ENCODE results near the gene CACNA2D1.

CACNA2D1 gene

DNA sequence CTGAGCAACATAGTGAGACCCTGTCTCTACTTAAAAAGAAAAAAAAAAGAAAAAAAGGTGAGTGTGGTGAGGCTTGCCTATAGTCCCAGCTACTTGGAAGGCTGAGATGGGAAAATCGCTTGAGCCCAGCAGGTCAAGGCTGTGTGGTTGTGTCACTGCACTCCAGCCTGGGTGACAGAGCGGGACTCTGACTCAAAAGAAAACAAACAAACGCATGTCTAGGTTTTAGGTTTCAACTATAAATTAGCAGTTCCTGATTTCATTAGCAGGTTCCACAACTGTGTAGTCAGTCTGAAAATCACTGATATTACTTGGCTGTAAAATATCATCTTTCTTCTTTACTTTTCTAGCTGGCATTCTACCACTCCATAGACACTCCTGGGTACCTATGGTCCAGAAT is 518.0 kb downstream of the CACNA2D1 start:
- no peak overlapping the region for H2BK120ac ChIP-seq (ENCODE audit: low read depth, low read length)
- H3K4me2 ChIP-seq (ENCODE audit: low read length, poor library complexity, severe bottlenecking), result no peak overlapping the region
- no peak overlapping the region for H3K27ac ChIP-seq (ENCODE audit: low read length, poor library complexity, severe bottlenecking)
- no peak overlapping the region for H4K91ac ChIP-seq (ENCODE audit: low read length)
- H3K27me3 ChIP-seq (ENCODE audit: control insufficient read depth in 1 of 2, insufficient read depth in 1 of 2, low read length in 2 of 2), result no peaks in the 10 kb centered on the region
- H3K4ac ChIP-seq (ENCODE audit: low read depth in 1 of 2, low read length in 2 of 2), result no peak overlapping the region
- no peaks in the 10 kb centered on the region for H3K9me3 ChIP-seq (ENCODE audit: control insufficient read depth, low read length)
- H2BK15ac ChIP-seq (ENCODE audit: low read depth, poor library complexity, severe bottlenecking), result no peak overlapping the region
- H3K23ac ChIP-seq (ENCODE audit: low read length in 2 of 2), result no peak overlapping the region
- H4K8ac ChIP-seq (ENCODE audit: low read length), result no peak overlapping the region
- no peaks in the 10 kb centered on the region for H3K79me1 ChIP-seq (replicated peaks; ENCODE audit: low read length, poor library complexity, severe bottlenecking)
- no peak overlapping the region for H3K9ac ChIP-seq (ENCODE audit: low read length)
- no peak overlapping the region for H3K18ac ChIP-seq (ENCODE audit: low read depth in 1 of 2, low read length in 2 of 2)
- H2AK5ac ChIP-seq (ENCODE audit: low read length, severe bottlenecking), result no peak overlapping the region
- no peaks in the 10 kb centered on the region for H3K36me3 ChIP-seq (ENCODE audit: control insufficient read depth in 1 of 2, insufficient read depth in 2 of 2, low read depth in 1 of 2, low read length in 2 of 2)
- H2AFZ ChIP-seq (ENCODE audit: low read depth, low read length), result no peak overlapping the region
- no peak overlapping the region for H2BK5ac ChIP-seq (ENCODE audit: low read depth, low read length, poor library complexity, severe bottlenecking)
- no peak overlapping the region for H3K4me3 ChIP-seq (ENCODE audit: insufficient read depth in 1 of 2, low read depth in 1 of 2, low read length in 2 of 2)
- H3K4me1 ChIP-seq (ENCODE audit: control insufficient read depth, insufficient read depth, low read depth, low read length), result no peaks in the 10 kb centered on the region
- H3K14ac ChIP-seq (ENCODE audit: low read length in 2 of 2), result no peak overlapping the region
- DNase-seq, result no peak
- WGBS, result 91% methylated on average over 1 of the region's 3 CpGs
- H2BK12ac ChIP-seq (ENCODE audit: low read length in 2 of 2), result no peak overlapping the region

DNA sequence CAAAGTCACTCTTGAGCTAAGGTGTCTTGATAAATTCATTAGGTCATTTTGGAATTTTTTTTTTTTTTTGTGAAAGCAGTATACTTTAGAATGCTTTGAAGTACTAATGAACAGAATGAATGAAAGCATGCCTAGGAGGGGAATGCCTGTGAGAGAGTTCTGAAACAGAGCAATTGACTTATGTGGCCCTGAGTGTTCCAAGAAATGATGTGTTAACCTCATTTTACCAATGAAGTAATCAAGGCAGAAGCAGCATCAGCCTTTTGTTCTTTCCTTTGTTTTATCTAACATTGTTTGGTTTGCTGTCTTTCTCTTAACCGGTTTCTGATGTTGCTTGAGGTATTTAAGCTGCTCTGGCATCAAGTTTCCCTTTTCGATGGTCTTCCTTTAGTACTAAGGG is 519.1 kb downstream of the CACNA2D1 start:
- 91% methylated on average over 2 of the region's 2 CpGs for WGBS
- Histone ChIP-seq H4K91ac (ENCODE audit: low read length) (no peak overlapping the region), H3K27ac (ENCODE audit: low read length, poor library complexity, severe bottlenecking) (no peak overlapping the region)

DNA sequence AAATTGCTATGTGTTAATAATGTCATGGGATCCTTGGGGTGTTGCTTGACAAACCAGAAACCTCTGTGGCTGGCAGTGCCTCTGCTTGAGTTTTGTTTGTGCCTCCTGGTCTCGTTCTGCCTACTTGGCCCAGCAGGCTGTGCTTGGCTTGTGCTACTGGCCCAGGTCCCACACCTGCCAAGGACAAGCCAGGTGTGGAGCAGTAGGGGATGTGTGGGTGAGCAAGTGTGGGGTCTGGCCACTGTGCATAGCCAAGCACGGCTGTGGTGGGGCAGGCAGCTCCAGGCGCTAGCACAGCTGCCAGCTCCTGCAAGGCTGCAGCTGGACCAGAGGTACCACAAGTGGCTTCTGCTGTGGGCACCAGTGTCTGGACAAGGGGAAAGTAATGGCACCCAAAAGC is 524.1 kb downstream of the CACNA2D1 start:
- H2BK15ac ChIP-seq (ENCODE audit: low read depth, poor library complexity, severe bottlenecking), result no peak overlapping the region

More for the DNA sequence above, 519.1 kb downstream of the CACNA2D1 start:
- no peak overlapping the region for H2BK120ac ChIP-seq (ENCODE audit: low read depth, low read length)
- H3K14ac ChIP-seq (ENCODE audit: low read length in 2 of 2), result no peak overlapping the region
- H2AFZ ChIP-seq (ENCODE audit: low read depth, low read length), result no peak overlapping the region
- no peaks in the 10 kb centered on the region for H3K79me1 ChIP-seq (replicated peaks; ENCODE audit: low read length, poor library complexity, severe bottlenecking)
- no peak overlapping the region for H2AK5ac ChIP-seq (ENCODE audit: low read length, severe bottlenecking)
- no peak overlapping the region for H3K4me3 ChIP-seq (ENCODE audit: insufficient read depth in 1 of 2, low read depth in 1 of 2, low read length in 2 of 2)
- no peak overlapping the region for H3K9ac ChIP-seq (ENCODE audit: low read length)
- no peaks in the 10 kb centered on the region for H3K4me1 ChIP-seq (ENCODE audit: control insufficient read depth, insufficient read depth, low read depth, low read length)
- H2BK5ac ChIP-seq (ENCODE audit: low read depth, low read length, poor library complexity, severe bottlenecking), result no peak overlapping the region
- no peaks in the 10 kb centered on the region for H3K27me3 ChIP-seq (ENCODE audit: control insufficient read depth in 1 of 2, insufficient read depth in 1 of 2, low read length in 2 of 2)
- H3K36me3 ChIP-seq (ENCODE audit: control insufficient read depth in 1 of 2, insufficient read depth in 2 of 2, low read depth in 1 of 2, low read length in 2 of 2), result no peaks in the 10 kb centered on the region
- H3K9me3 ChIP-seq (ENCODE audit: control insufficient read depth, low read length), result peaks cover 4% of the 10 kb centered on the region
- H3K4me2 ChIP-seq (ENCODE audit: low read length, poor library complexity, severe bottlenecking), result no peak overlapping the region
- H3K4ac ChIP-seq (ENCODE audit: low read depth in 1 of 2, low read length in 2 of 2), result no peak overlapping the region
- no peak for DNase-seq
- no peak overlapping the region for H2BK12ac ChIP-seq (ENCODE audit: low read length in 2 of 2)
- no peak overlapping the region for H4K8ac ChIP-seq (ENCODE audit: low read length)
- no peak overlapping the region for H3K23ac ChIP-seq (ENCODE audit: low read length in 2 of 2)
- H2BK15ac ChIP-seq (ENCODE audit: low read depth, poor library complexity, severe bottlenecking), result no peak overlapping the region
- no peak overlapping the region for H3K18ac ChIP-seq (ENCODE audit: low read depth in 1 of 2, low read length in 2 of 2)

DNA sequence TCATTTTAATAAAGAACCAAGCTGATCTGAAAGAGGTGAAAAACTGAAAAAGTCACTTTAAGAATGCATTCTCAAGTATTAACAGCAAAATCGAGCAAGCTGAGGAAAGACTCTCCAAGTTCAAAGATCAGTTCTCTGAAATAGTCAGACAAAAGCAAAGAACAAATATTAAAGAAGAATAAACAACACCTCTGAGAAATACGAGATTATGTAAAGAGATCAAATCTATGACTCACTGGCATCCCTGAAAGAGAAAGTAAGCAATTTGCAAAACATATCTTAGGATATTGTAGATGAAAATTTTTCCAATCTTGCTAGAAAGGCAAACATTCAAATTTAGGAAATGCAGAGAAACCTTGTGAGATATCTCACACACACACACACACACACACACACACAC is 535.4 kb downstream of the CACNA2D1 start:
- no peak overlapping the region for H2AFZ ChIP-seq (ENCODE audit: low read depth, low read length)

More for the DNA sequence above, 524.1 kb downstream of the CACNA2D1 start:
- Histone ChIP-seq H2BK12ac (ENCODE audit: low read length in 2 of 2) (no peak overlapping the region), H2AFZ (ENCODE audit: low read depth, low read length) (no peak overlapping the region), H2BK5ac (ENCODE audit: low read depth, low read length, poor library complexity, severe bottlenecking) (no peak overlapping the region), H3K9ac (ENCODE audit: low read length) (no peak overlapping the region), H3K36me3 (ENCODE audit: control insufficient read depth in 1 of 2, insufficient read depth in 2 of 2, low read depth in 1 of 2, low read length in 2 of 2) (no peaks in the 10 kb centered on the region), H3K14ac (ENCODE audit: low read length in 2 of 2) (no peak overlapping the region), H3K4me3 (ENCODE audit: insufficient read depth in 1 of 2, low read depth in 1 of 2, low read length in 2 of 2) (no peak overlapping the region), H3K18ac (ENCODE audit: low read depth in 1 of 2, low read length in 2 of 2) (no peak overlapping the region), H3K23ac (ENCODE audit: low read length in 2 of 2) (no peak overlapping the region), H3K4me2 (ENCODE audit: low read length, poor library complexity, severe bottlenecking) (no peak overlapping the region), H4K8ac (ENCODE audit: low read length) (peak overlapping the region; percentile 75), H3K4me1 (ENCODE audit: control insufficient read depth, insufficient read depth, low read depth, low read length) (no peaks in the 10 kb centered on the region), H3K4ac (ENCODE audit: low read depth in 1 of 2, low read length in 2 of 2) (no peak overlapping the region), H3K27me3 (ENCODE audit: control insufficient read depth in 1 of 2, insufficient read depth in 1 of 2, low read length in 2 of 2) (no peaks in the 10 kb centered on the region), H4K91ac (ENCODE audit: low read length) (peak overlapping the region; percentile 18), H3K79me1 (replicated peaks; ENCODE audit: low read length, poor library complexity, severe bottlenecking) (no peaks in the 10 kb centered on the region), H2AK5ac (ENCODE audit: low read length, severe bottlenecking) (no peak overlapping the region), H3K9me3 (ENCODE audit: control insufficient read depth, low read length) (peaks cover 30% of the 10 kb centered on the region), H3K27ac (ENCODE audit: low read length, poor library complexity, severe bottlenecking) (no peak overlapping the region), H2BK120ac (ENCODE audit: low read depth, low read length) (no peak overlapping the region)
- 97% methylated on average over 3 of the region's 3 CpGs for WGBS
- DNase-seq, result no peak

More for the DNA sequence above, 535.4 kb downstream of the CACNA2D1 start:
- Histone ChIP-seq H3K27me3 (ENCODE audit: control insufficient read depth in 1 of 2, insufficient read depth in 1 of 2, low read length in 2 of 2) (no peaks in the 10 kb centered on the region), H4K91ac (ENCODE audit: low read length) (no peak overlapping the region), H4K8ac (ENCODE audit: low read length) (no peak overlapping the region), H3K4me3 (ENCODE audit: insufficient read depth in 1 of 2, low read depth in 1 of 2, low read length in 2 of 2) (no peak overlapping the region), H2BK120ac (ENCODE audit: low read depth, low read length) (no peak overlapping the region), H3K9me3 (ENCODE audit: control insufficient read depth, low read length) (peaks cover 16% of the 10 kb centered on the region), H3K27ac (ENCODE audit: low read length, poor library complexity, severe bottlenecking) (no peak overlapping the region), H3K18ac (ENCODE audit: low read depth in 1 of 2, low read length in 2 of 2) (no peak overlapping the region), H3K79me1 (replicated peaks; ENCODE audit: low read length, poor library complexity, severe bottlenecking) (no peaks in the 10 kb centered on the region), H3K4me2 (ENCODE audit: low read length, poor library complexity, severe bottlenecking) (no peak overlapping the region), H3K23ac (ENCODE audit: low read length in 2 of 2) (no peak overlapping the region), H3K14ac (ENCODE audit: low read length in 2 of 2) (no peak overlapping the region), H2BK5ac (ENCODE audit: low read depth, low read length, poor library complexity, severe bottlenecking) (no peak overlapping the region), H3K36me3 (ENCODE audit: control insufficient read depth in 1 of 2, insufficient read depth in 2 of 2, low read depth in 1 of 2, low read length in 2 of 2) (no peaks in the 10 kb centered on the region), H2BK15ac (ENCODE audit: low read depth, poor library complexity, severe bottlenecking) (no peak overlapping the region), H2AK5ac (ENCODE audit: low read length, severe bottlenecking) (no peak overlapping the region), H3K4ac (ENCODE audit: low read depth in 1 of 2, low read length in 2 of 2) (no peak overlapping the region), H3K4me1 (ENCODE audit: control insufficient read depth, insufficient read depth, low read depth, low read length) (no peaks in the 10 kb centered on the region), H2BK12ac (ENCODE audit: low read length in 2 of 2) (no peak overlapping the region), H3K9ac (ENCODE audit: low read length) (no peak overlapping the region)
- WGBS, result 100% methylated on average over 1 of the region's 2 CpGs
- no peak for DNase-seq
